Activated naive CD8-positive, alpha-beta T cell treated with anti-CD3 and anti-CD28 coated beads, Interleukin-2, amount 50 U/mL, for 24 hours (primary cell): ENCODE results near the gene ZNF639.
"Not testable (repeated sequence)": the region's sequence is repeated elsewhere in the genome, so short reads cannot be mapped to it uniquely, and the experiment has no call there.

Experiments used
- ATAC-seq: fragments of 150-1000 bp; cut with Tn5 transposase; one replicate; pipeline ENCODE4 v1.10.0; 2021
- DNase-seq: peaks from one replicate; pipeline ENCODE4 v3.0.0; 2021
- H3K27ac Mint-ChIP-seq: one replicate; pipeline ENCODE4 v1.8.0; 2021; ENCODE audit warnings: mild to moderate bottlenecking, mixed read lengths
- H3K27me3 Mint-ChIP-seq: one replicate; pipeline ENCODE4 v1.8.0; 2021; ENCODE audit warnings: mixed read lengths
- H3K36me3 Mint-ChIP-seq: one replicate; pipeline ENCODE4 v1.8.0; 2021; ENCODE audit warnings: low read depth, mixed read lengths
- H3K4me1 Mint-ChIP-seq: one replicate; pipeline ENCODE4 v1.8.0; 2021; ENCODE audit warnings: mixed read lengths
- H3K4me3 Mint-ChIP-seq: one replicate; pipeline ENCODE4 v1.8.0; 2021; ENCODE audit warnings: mild to moderate bottlenecking, moderate library complexity, mixed read lengths
- H3K9me3 Mint-ChIP-seq: one replicate; pipeline ENCODE4 v1.8.0; 2021; ENCODE audit warnings: mixed read lengths

Gene ZNF639

DNA sequence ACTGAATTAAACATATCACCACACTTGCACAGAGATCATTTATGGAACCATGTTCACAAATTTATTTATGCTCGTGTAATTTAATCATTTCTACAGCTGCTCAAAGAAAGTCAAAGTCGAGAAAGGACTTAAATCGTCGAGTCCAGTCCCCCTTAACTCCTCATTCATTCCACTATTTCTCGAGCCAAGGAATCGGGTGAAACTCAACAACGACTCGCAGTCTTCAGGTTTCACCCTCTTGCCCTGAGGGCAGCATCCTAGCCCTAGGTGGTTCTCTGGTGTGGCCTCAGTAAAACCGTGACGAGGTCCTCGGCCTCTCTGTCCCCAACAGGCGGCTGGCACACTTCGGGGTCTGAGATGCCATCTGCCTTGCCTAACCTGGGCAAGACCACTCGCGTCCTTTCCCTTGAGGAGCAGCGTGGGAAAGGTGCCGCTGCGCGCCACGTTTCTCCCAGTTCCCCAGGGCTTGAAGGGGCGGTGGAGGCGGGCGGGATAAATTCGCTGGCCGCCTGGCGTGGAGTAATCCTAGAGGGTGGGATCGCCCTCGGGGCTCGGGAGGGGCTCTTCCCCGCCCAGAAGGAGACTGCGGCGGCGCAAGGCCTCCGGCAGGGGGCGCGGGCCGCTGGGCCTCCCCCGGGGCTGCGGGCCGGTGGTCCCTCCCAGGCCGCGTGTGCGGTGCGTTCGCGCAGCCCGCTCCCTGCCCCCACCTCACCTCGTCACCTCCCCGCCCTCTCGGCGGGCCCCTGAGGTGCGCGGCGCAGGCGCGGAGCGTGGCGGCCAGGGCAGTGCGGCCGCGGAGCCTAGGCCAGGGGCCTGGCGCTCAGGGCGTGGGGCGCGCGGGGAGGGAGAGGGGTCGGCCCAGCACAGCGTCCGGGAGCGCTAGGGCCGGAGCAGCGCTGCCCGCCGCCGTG is at the start of gene ZNF639:
ZNF639 (plus strand) TSS at position 746 of the 911 bp plus-strand sequence. CDS start 5,263 bp downstream, outside the sequence.
- Mint-ChIP-seq H3K4me3 (peak within 1 kb of the TSS; percentile 85), H3K4me1 (peaks cover 37% of the 10 kb centered on the region), H3K36me3 (peaks cover 19% of the 10 kb centered on the region), H3K27me3 (no peaks in the 10 kb centered on the region), H3K27ac (peak within 1 kb of the TSS; percentile 90), H3K9me3 (no peaks in the 10 kb centered on the region)
- DNase-seq (peak; percentile 89), ATAC-seq (peak; percentile 87)

GRCh38 chr3:179274434-179274833 is 48.4 kb upstream of the ZNF639 start:
- H3K27ac Mint-ChIP-seq, H3K36me3 Mint-ChIP-seq, H3K9me3 Mint-ChIP-seq, ATAC-seq, DNase-seq, H3K4me3 Mint-ChIP-seq, H3K27me3 Mint-ChIP-seq, H3K4me1 Mint-ChIP-seq: not testable (repeated sequence)

DNA sequence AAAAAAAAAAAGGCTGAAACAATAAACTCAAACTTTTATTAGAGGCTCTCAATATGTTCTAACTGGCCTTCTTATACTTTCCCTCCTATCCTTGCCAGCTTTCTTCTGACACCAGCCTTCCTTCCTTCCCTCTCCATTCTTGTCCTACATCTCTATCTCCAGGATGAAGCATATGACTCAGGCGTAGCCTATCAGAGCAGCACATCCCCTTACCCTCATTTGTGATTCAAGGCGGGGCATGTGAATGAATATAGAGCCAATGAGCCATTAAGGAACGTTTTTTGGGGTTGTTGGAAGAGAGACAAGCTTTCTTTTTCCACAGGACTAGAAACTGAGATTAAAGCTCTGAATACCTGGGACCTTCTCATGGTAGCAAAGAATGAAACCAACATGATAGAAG is 46.8 kb upstream of the ZNF639 start:
- Mint-ChIP-seq H3K27me3 (no peaks in the 10 kb centered on the region), H3K4me3 (no peak overlapping the region), H3K4me1 (peaks cover 2% of the 10 kb centered on the region), H3K9me3 (no peaks in the 10 kb centered on the region), H3K36me3 (no peaks in the 10 kb centered on the region), H3K27ac (no peak overlapping the region)
- DNase-seq (no peak), ATAC-seq (no peak)

GRCh38 chr3:179276743-179277142 is 46.1 kb upstream of the ZNF639 start:
- H3K27ac Mint-ChIP-seq, result no peak overlapping the region
- no peaks in the 10 kb centered on the region for H3K36me3 Mint-ChIP-seq
- H3K9me3 Mint-ChIP-seq, result no peaks in the 10 kb centered on the region
- ATAC-seq (no peak), DNase-seq (no peak)
- H3K4me1 Mint-ChIP-seq, result peaks cover 2% of the 10 kb centered on the region
- no peaks in the 10 kb centered on the region for H3K27me3 Mint-ChIP-seq
- no peak overlapping the region for H3K4me3 Mint-ChIP-seq

- Mint-ChIP-seq H3K4me1 (peaks cover 2% of the 10 kb centered on the region), H3K9me3 (no peaks in the 10 kb centered on the region), H3K27me3 (no peaks in the 10 kb centered on the region), H3K27ac (no peak overlapping the region), H3K4me3 (no peak overlapping the region), H3K36me3 (no peaks in the 10 kb centered on the region)
- ATAC-seq, result no peak
- DNase-seq, result no peak
Observed at GRCh38 chr3:179278151-179278550, 44.7 kb upstream of the ZNF639 start.

GRCh38 chr3:179278932-179279693 is 43.7 kb upstream of the ZNF639 start:
- DNase-seq (no peak), ATAC-seq (no peak)
- Mint-ChIP-seq H3K4me3 (no peak overlapping the region), H3K9me3 (no peaks in the 10 kb centered on the region), H3K36me3 (no peaks in the 10 kb centered on the region), H3K27me3 (no peaks in the 10 kb centered on the region), H3K4me1 (peaks cover 2% of the 10 kb centered on the region), H3K27ac (no peak overlapping the region)

DNA sequence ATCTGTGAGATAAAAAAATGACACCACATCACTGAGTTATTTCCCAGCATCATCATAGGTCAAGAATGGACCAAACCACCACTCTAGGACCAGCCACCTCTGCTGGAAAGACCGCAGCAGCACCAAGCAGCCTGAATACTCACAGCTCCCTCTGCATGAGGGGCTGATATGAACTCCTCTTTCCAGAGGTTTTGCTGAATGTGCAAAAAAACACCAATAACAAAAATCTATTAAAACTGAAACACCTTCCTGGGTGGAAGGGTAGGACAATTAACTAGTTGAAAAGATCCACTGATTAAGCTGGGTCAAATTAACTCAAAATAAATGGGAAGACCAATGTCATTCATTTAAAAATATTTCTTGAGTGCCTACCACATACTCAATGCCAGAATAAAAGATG is 43.0 kb upstream of the ZNF639 start:
- ATAC-seq (no peak), DNase-seq (no peak)
- H3K27me3 Mint-ChIP-seq, result no peaks in the 10 kb centered on the region
- peaks cover 2% of the 10 kb centered on the region for H3K4me1 Mint-ChIP-seq
- no peak overlapping the region for H3K27ac Mint-ChIP-seq
- H3K4me3 Mint-ChIP-seq, result no peak overlapping the region
- H3K9me3 Mint-ChIP-seq, result no peaks in the 10 kb centered on the region
- no peaks in the 10 kb centered on the region for H3K36me3 Mint-ChIP-seq

- DNase-seq (no peak), ATAC-seq (no peak)
- no peak overlapping the region for H3K4me3 Mint-ChIP-seq
- no peaks in the 10 kb centered on the region for H3K27me3 Mint-ChIP-seq
- no peaks in the 10 kb centered on the region for H3K9me3 Mint-ChIP-seq
- peaks cover 2% of the 10 kb centered on the region for H3K4me1 Mint-ChIP-seq
- no peak overlapping the region for H3K27ac Mint-ChIP-seq
- no peaks in the 10 kb centered on the region for H3K36me3 Mint-ChIP-seq
Observed at GRCh38 chr3:179281825-179282224, 41.0 kb upstream of the ZNF639 start.

- Mint-ChIP-seq H3K4me1 (no peaks in the 10 kb centered on the region), H3K27ac (no peak overlapping the region), H3K9me3 (no peaks in the 10 kb centered on the region), H3K27me3 (no peaks in the 10 kb centered on the region), H3K36me3 (no peaks in the 10 kb centered on the region), H3K4me3 (no peak overlapping the region)
- ATAC-seq, result no peak
- no peak for DNase-seq
Observed at GRCh38 chr3:179286331-179286730, 36.5 kb upstream of the ZNF639 start.

DNA sequence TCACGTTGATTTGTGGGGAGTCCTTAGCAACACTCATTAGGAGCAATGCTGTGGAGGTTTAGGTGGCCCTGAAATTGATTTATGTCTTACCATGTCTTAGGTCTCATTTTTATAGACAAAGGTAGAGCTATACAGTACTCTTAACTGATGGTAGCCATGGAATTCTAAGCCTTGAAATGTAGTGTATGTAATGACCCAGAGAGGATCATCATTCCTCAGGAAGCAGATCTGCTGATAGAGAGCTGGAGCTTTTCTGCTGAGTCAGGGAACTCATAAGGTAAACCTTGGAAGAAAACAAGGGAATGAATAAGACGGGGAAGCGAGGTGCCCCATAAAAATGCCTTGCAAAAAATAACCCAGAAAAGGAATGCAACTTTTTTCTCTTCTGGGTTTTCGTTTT is 34.0 kb upstream of the ZNF639 start:
- Mint-ChIP-seq H3K9me3 (no peaks in the 10 kb centered on the region), H3K36me3 (no peaks in the 10 kb centered on the region), H3K4me3 (no peak overlapping the region), H3K4me1 (no peaks in the 10 kb centered on the region), H3K27me3 (peaks cover 2% of the 10 kb centered on the region), H3K27ac (no peak overlapping the region)
- DNase-seq (no peak), ATAC-seq (no peak)

DNA sequence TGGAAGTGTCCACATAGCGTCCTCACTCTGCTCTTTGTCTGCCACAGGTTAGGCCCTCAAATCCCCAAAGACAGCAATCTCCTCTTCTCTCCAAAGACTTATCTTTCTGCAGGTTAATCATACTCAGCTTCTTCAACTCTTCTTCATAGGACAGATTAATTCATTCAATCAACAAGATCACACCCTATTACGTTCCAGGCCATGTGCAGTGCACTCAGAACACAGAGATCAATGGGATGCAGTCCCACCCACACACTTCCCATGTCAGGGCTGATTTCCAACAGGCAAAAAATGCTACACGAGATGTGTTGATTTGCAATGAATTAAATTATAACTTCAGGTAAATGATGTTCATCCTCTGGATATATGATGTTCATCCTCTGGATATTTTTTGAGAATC is 33.5 kb upstream of the ZNF639 start:
- ATAC-seq (no peak), DNase-seq (no peak)
- H3K27ac Mint-ChIP-seq, result no peak overlapping the region

DNA sequence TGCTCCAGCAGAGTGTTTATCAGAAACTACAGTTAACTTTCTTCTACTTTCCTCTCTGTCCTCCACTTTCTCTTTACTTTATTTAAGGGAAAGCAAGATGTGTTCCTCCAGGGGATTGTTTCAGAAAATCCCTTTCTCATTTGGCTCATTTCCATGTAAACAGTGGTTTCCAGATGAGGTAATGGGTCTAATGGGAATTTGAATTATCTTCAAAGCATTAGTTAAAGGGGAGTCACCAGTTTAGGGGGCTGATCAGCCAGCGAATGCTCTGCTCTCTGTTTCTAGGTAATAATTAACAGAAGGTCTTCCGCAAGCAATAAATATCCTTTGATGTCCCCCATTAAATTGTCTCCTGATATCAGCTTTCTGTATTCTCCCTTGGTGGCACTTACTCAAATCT is 30.4 kb upstream of the ZNF639 start:
- peaks cover 5% of the 10 kb centered on the region for H3K27me3 Mint-ChIP-seq
- H3K36me3 Mint-ChIP-seq, result no peaks in the 10 kb centered on the region
- no peaks in the 10 kb centered on the region for H3K9me3 Mint-ChIP-seq
- ATAC-seq (no peak), DNase-seq (no peak)
- no peak overlapping the region for H3K4me3 Mint-ChIP-seq
- H3K27ac Mint-ChIP-seq, result no peak overlapping the region
- H3K4me1 Mint-ChIP-seq, result no peaks in the 10 kb centered on the region

More for the DNA sequence above, 33.5 kb upstream of the ZNF639 start:
- Mint-ChIP-seq H3K27me3 (peaks cover 2% of the 10 kb centered on the region), H3K36me3 (no peaks in the 10 kb centered on the region), H3K9me3 (no peaks in the 10 kb centered on the region), H3K4me1 (no peaks in the 10 kb centered on the region), H3K4me3 (no peak overlapping the region)

GRCh38 chr3:179297971-179298725 is 24.7 kb upstream of the ZNF639 start:
- Mint-ChIP-seq H3K4me3 (no peak overlapping the region), H3K27me3 (peaks cover 3% of the 10 kb centered on the region), H3K27ac (no peak overlapping the region), H3K9me3 (no peaks in the 10 kb centered on the region), H3K36me3 (no peaks in the 10 kb centered on the region), H3K4me1 (no peaks in the 10 kb centered on the region)
- no peak for DNase-seq
- ATAC-seq, result peak; percentile 10

DNA sequence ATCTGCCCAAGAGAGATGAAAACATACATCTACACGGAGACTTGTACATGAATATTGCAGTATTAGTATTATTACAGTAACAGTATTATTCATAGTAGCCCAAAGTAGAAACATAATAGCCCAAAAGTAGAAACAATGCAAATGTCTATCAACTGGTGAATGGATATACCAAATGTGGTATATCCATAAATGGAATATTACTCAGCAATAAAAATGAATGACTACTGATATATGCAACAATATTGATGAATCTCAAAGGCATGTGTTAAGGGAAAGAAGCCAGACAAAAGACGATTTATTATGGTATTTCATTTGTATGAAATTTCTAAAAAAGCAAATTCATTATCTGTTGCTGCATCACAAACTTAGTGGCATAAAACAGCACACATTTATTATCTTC is 23.5 kb upstream of the ZNF639 start:
- ATAC-seq (no peak), DNase-seq (no peak)
- Mint-ChIP-seq H3K36me3 (no peaks in the 10 kb centered on the region), H3K27me3 (peaks cover 7% of the 10 kb centered on the region), H3K9me3 (no peaks in the 10 kb centered on the region), H3K27ac (no peak overlapping the region), H3K4me1 (no peaks in the 10 kb centered on the region), H3K4me3 (no peak overlapping the region)
